ENCODE results near the gene APOL6.

- TF ChIP-seq CTCF (IDR thresholded peaks at IDR 0.05) (no peak), POLR2A (IDR thresholded peaks at IDR 0.05) (no peak)
These were observed 47.8 kb upstream of the APOL6 start for GRCh38 chr22:35600476-35600875.
